Measurements from ENCODE around the gene LSAMP. TPM values are rescaled to one million over a fixed set of nuclear protein-coding genes. Genes with fewer than 3 reads are reported as not detected.
A peak's percentile ranks its signal among the peaks of the same experiment; 100 is the strongest.

The LSAMP gene
- polyA plus RNA-seq, 2 of the 4 experiments (the other 2 are of a cell fraction): 0.12 to 0.53 TPM

DNA sequence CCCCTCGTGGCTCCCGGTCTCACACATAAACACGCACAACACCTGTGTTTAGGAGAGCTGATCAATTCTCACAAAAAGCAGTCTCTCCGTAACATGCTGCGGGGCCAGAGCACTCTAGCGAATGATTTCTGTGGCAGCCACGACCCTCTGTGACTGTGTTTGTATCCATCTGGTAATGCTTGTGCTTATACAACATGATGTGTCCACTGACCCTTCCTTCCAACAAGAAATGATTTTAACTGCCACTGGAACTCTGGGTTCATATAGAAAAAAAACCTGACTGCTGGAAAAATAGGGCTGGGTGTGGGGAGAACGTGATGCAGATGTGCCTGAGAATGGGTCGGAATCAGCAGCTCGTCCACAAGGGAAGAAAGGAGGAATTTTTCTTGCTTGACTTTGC, 411.8 kb downstream of the LSAMP start:
- Histone ChIP-seq H3K4me2 (no peak overlapping the region), H3K9me3 (no peaks in the 10 kb centered on the region), H3K4me1 (no peaks in the 10 kb centered on the region), H3K4me3 (no peak overlapping the region), H3K27ac (no peak overlapping the region)
- CTCF ChIA-PET: interaction anchor here (1.3 to 1.4 kb wide), 2 partner anchors 18 to 196 kb away, joined by 3 read pairs; no protein-coding TSS in a partner anchor
- DNase-seq (ENCODE audit: low read depth in 1 of 2, low spot score in 1 of 2) (no peak), ATAC-seq (0 out of 6 replicates have a peak, but pooled peaks of 1 of the 2 experiments have one; percentile 13), FAIRE-seq (no peak)
- TF ChIP-seq NFE2L2 (conservative IDR thresholded peaks at IDR 0.05; ENCODE audit: low read length) (no peak), HOXB13 (CRISPR knock-in tag; IDR thresholded peaks at IDR 0.05; ENCODE audit: low read depth) (no peak)
- WGBS (ENCODE audit: missing lambda C conversion rate): 47% methylated on average over 10 of the region's 10 CpGs
- POLR2A ChIA-PET: no interaction called here

DNA sequence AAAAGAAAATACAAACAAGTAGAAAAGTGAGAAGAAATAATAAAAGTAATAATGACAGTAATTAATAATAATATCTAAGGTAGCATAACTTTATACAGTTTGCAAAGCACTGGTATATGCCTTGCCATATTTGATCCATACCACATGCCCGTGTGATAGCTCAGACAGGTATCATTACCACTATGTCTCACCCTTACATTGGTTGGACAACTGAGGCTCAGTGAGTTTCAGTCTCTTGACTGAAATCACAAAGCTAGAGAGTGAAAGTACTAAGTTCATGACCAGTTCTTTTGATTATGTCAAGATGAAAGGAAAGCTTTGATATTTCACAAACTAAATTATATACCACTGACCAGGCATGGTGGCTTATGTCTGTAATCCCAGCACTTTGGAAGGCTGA, 413.1 kb downstream of the LSAMP start:
- Histone ChIP-seq H3K4me1 (no peaks in the 10 kb centered on the region), H3K27ac (no peak overlapping the region), H3K4me2 (no peak overlapping the region), H3K9me3 (no peaks in the 10 kb centered on the region), H3K4me3 (no peak overlapping the region)
- FAIRE-seq: no peak
- POLR2A ChIA-PET: no interaction called here
- 0% methylated on average over 1 of the region's 1 CpG for whole genome bisulfite sequencing (ENCODE audit: missing lambda C conversion rate)
- CTCF ChIA-PET: interaction anchor here (1.2 to 1.4 kb wide), 2 partner anchors 10 to 194 kb away, joined by 3 read pairs; no protein-coding TSS in a partner anchor
- TF ChIP-seq RCOR1 (IDR thresholded peaks at IDR 0.05; ENCODE audit: low read depth, low read length) (no peak), USF2 (IDR thresholded peaks at IDR 0.05) (no peak), CTCF (IDR thresholded peaks at IDR 0.05) (no peak)
- no peak for DNase-seq (ENCODE audit: low read depth in 1 of 2, low spot score in 1 of 2)
- ATAC-seq: no peak

DNA sequence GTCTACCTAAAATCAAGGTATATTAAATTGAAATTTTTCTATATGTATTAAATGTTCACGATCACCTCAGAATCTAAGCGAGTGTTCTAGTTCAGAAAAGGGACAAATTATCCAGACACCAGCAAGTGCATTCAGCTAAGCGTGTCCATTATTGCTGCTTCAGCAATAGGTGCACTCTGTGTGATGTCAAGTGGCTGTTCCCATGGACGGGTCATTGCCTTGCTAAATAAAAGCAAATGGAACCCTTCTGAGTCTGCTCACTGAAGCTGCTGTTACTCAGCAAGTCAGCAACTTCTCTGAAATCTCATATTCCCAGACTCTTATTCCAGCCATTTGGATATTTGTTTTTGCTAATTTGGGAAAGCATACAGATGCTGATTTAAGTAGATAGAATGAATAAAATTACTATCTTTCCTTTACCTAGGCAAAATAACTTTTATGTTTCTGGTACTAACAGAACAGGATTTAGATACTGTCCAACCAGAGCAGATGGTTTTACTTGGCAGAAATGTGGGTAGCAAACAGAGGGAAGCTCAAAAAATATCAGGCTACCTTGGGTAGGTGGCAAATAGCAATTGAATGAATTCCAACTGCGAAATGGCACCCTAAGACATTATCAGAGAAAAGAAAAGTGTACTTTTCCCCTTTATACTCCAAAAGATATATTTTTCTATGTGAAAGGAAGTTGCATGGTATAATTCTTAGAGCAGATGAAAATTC, 415.0 kb downstream of the LSAMP start:
- CTCF ChIA-PET: no interaction called here
- DNase-seq (ENCODE audit: low read depth in 1 of 2, low spot score in 1 of 2) (no peak), FAIRE-seq (no peak), ATAC-seq (no peak)
- no peaks in the 10 kb centered on the region for H3K9me3 ChIP-seq
- H3K4me1 ChIP-seq: no peaks in the 10 kb centered on the region
- H3K4me3 ChIP-seq: no peak overlapping the region
- TF ChIP-seq NFE2L2 (conservative IDR thresholded peaks at IDR 0.05; ENCODE audit: low read length) (no peak), FOSL2 (IDR thresholded peaks at IDR 0.05) (no peak), FOSL2 (CRISPR knock-in tag; IDR thresholded peaks at IDR 0.05) (no peak), MYC (IDR thresholded peaks at IDR 0.05; ENCODE audit: borderline replicate concordance, low read length) (no peak)
- TF ChIP-seq, protein P1, sequence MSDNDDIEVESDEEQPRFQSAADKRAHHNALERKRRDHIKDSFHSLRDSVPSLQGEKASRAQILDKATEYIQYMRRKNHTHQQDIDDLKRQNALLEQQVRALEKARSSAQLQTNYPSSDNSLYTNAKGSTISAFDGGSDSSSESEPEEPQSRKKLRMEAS (IDR thresholded peaks at IDR 0.05): no peak
- no peak overlapping the region for H3K4me2 ChIP-seq
- POLR2A ChIA-PET: no interaction called here
- no peak overlapping the region for H3K27ac ChIP-seq
- WGBS (ENCODE audit: missing lambda C conversion rate): 28% methylated on average over 5 of the region's 5 CpGs

- ChIA-PET POLR2A (no interaction called here), CTCF (interaction anchor here (1.1 kb wide), 1 partner anchor 14 kb away, joined by 4 read pairs; no protein-coding TSS in a partner anchor)
- no peaks in the 10 kb centered on the region for H3K9me3 ChIP-seq
- no peak overlapping the region for H3K27ac ChIP-seq
- DNase-seq (ENCODE audit: low read depth in 1 of 2, low spot score in 1 of 2) (no peak), FAIRE-seq (no peak), ATAC-seq (no peak)
- H3K4me1 ChIP-seq: no peaks in the 10 kb centered on the region
- 44% methylated on average over 2 of the region's 2 CpGs for WGBS (ENCODE audit: missing lambda C conversion rate)
- H3K4me2 ChIP-seq: no peak overlapping the region
- no peak overlapping the region for H3K4me3 ChIP-seq
- no peak for TF ChIP-seq TFCP2L1 (CRISPR knock-in tag; IDR thresholded peaks at IDR 0.05)
- TF ChIP-seq USF2 (IDR thresholded peaks at IDR 0.05): no peak
Observed at GRCh38 chr3:116029266-116029665, 416.0 kb downstream of the LSAMP start.

DNA sequence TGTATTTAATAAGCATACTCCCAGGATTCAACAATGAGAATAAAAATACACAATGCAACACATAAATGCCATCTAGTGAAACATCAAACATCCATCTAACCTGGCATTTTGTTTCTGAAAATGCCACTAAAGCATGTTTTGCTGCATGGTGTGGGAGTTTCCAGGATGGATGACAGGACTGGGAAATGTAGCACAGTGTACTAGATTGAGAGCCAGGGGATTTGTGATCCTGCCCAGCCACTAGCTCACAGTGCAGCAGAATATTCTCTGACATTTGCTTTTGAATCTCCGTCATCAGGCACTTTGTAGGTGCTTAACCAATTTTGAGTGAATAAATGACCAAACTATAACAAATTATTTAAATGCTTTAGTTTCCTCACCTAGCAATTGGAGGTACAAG, 417.1 kb downstream of the LSAMP start:
- POLR2A ChIA-PET: no interaction called here
- H3K4me2 ChIP-seq: no peak overlapping the region
- CTCF ChIA-PET: no interaction called here
- H3K4me1 ChIP-seq: no peaks in the 10 kb centered on the region
- no peak overlapping the region for H3K4me3 ChIP-seq
- no peak overlapping the region for H3K27ac ChIP-seq
- 43% methylated on average over 1 of the region's 1 CpG for WGBS (ENCODE audit: missing lambda C conversion rate)
- H3K9me3 ChIP-seq: no peaks in the 10 kb centered on the region
- FAIRE-seq (no peak), ATAC-seq (no peak), DNase-seq (ENCODE audit: low read depth in 1 of 2, low spot score in 1 of 2) (no peak)
- TF ChIP-seq HOXB13 (CRISPR knock-in tag; IDR thresholded peaks at IDR 0.05; ENCODE audit: low read depth) (no peak), FOSL2 (IDR thresholded peaks at IDR 0.05) (no peak), FOSL2 (CRISPR knock-in tag; IDR thresholded peaks at IDR 0.05) (no peak), JUNB (IDR thresholded peaks at IDR 0.05) (no peak), TFCP2L1 (CRISPR knock-in tag; IDR thresholded peaks at IDR 0.05) (no peak), MAFK (IDR thresholded peaks at IDR 0.05; ENCODE audit: partially characterized antibody) (no peak), RARB (CRISPR knock-in tag; IDR thresholded peaks at IDR 0.05) (no peak), HOXB5 (CRISPR knock-in tag; IDR thresholded peaks at IDR 0.05) (no peak), CHD4 (IDR thresholded peaks at IDR 0.05; ENCODE audit: borderline replicate concordance) (no peak), TP53 (CRISPR knock-in tag; IDR thresholded peaks at IDR 0.05) (no peak), PBX3 (IDR thresholded peaks at IDR 0.05) (no peak), ZFP36 (IDR thresholded peaks at IDR 0.05; ENCODE audit: borderline replicate concordance, partially characterized antibody) (no peak)
- TF ChIP-seq, protein P2, sequence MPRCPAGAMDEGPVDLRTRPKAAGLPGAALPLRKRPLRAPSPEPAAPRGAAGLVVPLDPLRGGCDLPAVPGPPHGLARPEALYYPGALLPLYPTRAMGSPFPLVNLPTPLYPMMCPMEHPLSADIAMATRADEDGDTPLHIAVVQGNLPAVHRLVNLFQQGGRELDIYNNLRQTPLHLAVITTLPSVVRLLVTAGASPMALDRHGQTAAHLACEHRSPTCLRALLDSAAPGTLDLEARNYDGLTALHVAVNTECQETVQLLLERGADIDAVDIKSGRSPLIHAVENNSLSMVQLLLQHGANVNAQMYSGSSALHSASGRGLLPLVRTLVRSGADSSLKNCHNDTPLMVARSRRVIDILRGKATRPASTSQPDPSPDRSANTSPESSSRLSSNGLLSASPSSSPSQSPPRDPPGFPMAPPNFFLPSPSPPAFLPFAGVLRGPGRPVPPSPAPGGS (IDR thresholded peaks at IDR 0.05): no peak
- TF ChIP-seq, protein P1 (IDR thresholded peaks at IDR 0.05): no peak
